OCI-LY3 (cell line): ENCODE results near the gene UGT1A9.

Source experiments
- EZH2phosphoT487 ChIP-seq: fragments of 200-600 bp; shearing (Covaris generic); IDR thresholded peaks from 2 replicates; pipeline ENCODE4 v1.6.1; 2018; ENCODE audit warnings: antibody characterized with exemption, mixed run types, low read depth
- TF ChIP-seq, protein P1 (sequence below): fragments of 200-600, 300-600 bp; sonication (generic); IDR thresholded peaks from 2 replicates; pipeline ENCODE4 v1.5.1; 2014; ENCODE audit warnings: antibody characterized with exemption, low read length, low read depth

DNA sequence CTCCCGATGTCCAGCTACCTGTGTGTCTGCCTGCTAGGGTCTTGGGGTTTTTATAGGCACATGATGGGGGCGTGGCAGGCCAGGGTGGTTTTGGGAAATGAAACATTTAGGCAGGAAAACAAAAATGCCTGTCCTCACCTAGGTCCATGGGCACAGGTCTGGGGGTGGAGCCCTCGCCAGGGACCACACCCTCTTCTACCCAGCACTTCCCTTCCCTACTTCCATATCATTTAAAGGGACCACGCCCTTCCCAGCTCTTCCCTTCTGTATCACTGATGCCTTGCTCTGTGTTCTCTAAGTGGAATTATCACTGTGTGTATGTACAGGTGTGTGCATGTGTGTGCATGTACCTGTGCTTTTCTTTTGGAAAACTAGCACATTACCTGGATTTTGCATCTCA, 94.7 kb downstream of the UGT1A9 start:
- TF ChIP-seq, protein P1, sequence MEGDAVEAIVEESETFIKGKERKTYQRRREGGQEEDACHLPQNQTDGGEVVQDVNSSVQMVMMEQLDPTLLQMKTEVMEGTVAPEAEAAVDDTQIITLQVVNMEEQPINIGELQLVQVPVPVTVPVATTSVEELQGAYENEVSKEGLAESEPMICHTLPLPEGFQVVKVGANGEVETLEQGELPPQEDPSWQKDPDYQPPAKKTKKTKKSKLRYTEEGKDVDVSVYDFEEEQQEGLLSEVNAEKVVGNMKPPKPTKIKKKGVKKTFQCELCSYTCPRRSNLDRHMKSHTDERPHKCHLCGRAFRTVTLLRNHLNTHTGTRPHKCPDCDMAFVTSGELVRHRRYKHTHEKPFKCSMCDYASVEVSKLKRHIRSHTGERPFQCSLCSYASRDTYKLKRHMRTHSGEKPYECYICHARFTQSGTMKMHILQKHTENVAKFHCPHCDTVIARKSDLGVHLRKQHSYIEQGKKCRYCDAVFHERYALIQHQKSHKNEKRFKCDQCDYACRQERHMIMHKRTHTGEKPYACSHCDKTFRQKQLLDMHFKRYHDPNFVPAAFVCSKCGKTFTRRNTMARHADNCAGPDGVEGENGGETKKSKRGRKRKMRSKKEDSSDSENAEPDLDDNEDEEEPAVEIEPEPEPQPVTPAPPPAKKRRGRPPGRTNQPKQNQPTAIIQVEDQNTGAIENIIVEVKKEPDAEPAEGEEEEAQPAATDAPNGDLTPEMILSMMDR = no peak
- no peak for TF ChIP-seq EZH2phosphoT487
